PC-3 (cell line): ENCODE results near the gene CCNL1. TPM values are rescaled to one million over a fixed set of nuclear protein-coding genes. Genes with fewer than 3 reads are reported as not detected.
A peak's percentile ranks its signal among the peaks of the same experiment; 100 is the strongest.

ENCODE experiments used
- ATAC-seq: fragments of 200-7000 bp; cut with Tn5 transposase; 2 replicates; pipeline ENCODE4 v1.9.1; 2020; ENCODE audit warnings: mild to moderate bottlenecking, moderate library complexity
- BruUV-seq: library from RNA; stranded (reverse); fragments of 400-500 nt; replicated peaks from 2 replicates; lab custom pipeline; 2021; lab: Mats Ljungman, UMichigan
- CTCF ChIA-PET: fragments of 300-600 bp; sonication (Branson Sonifier 250); formaldehyde crosslinking; loops from one replicate; lab custom pipeline; 2022; ENCODE audit warnings: antibody characterized with exemption; lab: Charles Lee
- POLR2A ChIA-PET: fragments of 300-600 bp; sonication (Branson Sonifier 250); formaldehyde crosslinking; loops from one replicate; lab custom pipeline; 2022; ENCODE audit warnings: antibody characterized with exemption; ENCODE audit not compliant: unreplicated experiment; lab: Charles Lee
- DNase-seq: peaks from one replicate; pipeline ENCODE4 v3.0.0-alpha.2; 2015
- H2AFZ ChIP-seq: fragments of 300-600 bp; sonication (generic); 2 replicates; pipeline ENCODE4 v1.6.0; 2016; ENCODE audit warnings: antibody characterized with exemption, low read length
- H3F3A ChIP-seq: fragments of 300-600 bp; sonication (generic); one replicate; pipeline ENCODE4 v1.6.0; 2017; ENCODE audit warnings: antibody characterized with exemption, low read length, control low read depth, mild to moderate bottlenecking; ENCODE audit not compliant: unreplicated experiment
- H3K27ac ChIP-seq: fragments of 300-600 bp; sonication (generic); 2 replicates; pipeline ENCODE4 v1.5.1; 2016; ENCODE audit warnings: mild to moderate bottlenecking, low read length
- H3K27me3 ChIP-seq: fragments of 300-600 bp; sonication (generic); 2 replicates; pipeline ENCODE4 v1.6.1; 2016; ENCODE audit warnings: low read length, mixed read lengths
- H3K36me3 ChIP-seq: fragments of 300-600 bp; sonication (generic); 2 replicates; pipeline ENCODE4 v1.6.1; 2016; ENCODE audit warnings: low read depth, mixed run types, low read length, mixed read lengths
- H3K4me1 ChIP-seq: fragments of 300-600 bp; sonication (generic); 2 replicates; pipeline ENCODE4 v1.5.1; 2016; ENCODE audit warnings: low read length; ENCODE audit not compliant: insufficient read depth
- H3K4me2 ChIP-seq: fragments of 300-600 bp; sonication (generic); 2 replicates; pipeline ENCODE4 v1.6.0; 2016; ENCODE audit warnings: low read length
- H3K4me3 ChIP-seq: fragments of 300-600 bp; sonication (generic); 2 replicates; pipeline ENCODE4 v1.5.1; 2016; ENCODE audit warnings: mild to moderate bottlenecking, low read length, mixed read lengths
- H3K79me2 ChIP-seq: fragments of 300-600 bp; sonication (generic); 2 replicates; pipeline ENCODE4 v1.6.1; 2017; ENCODE audit warnings: low read length, mixed read lengths
- H3K9ac ChIP-seq: fragments of 300-600 bp; sonication (generic); 2 replicates; pipeline ENCODE4 v1.6.0; 2016; ENCODE audit warnings: mild to moderate bottlenecking, low read length
- H3K9me2 ChIP-seq: fragments of 300-600 bp; sonication (generic); replicated peaks from 2 replicates; pipeline ENCODE4 v1.6.1; 2016; ENCODE audit warnings: mixed run types, low read length, mixed read lengths
- H3K9me3 ChIP-seq: fragments of 300-600 bp; sonication (generic); 2 replicates; pipeline ENCODE4 v1.6.1; 2016; ENCODE audit warnings: low read length, mixed read lengths
- H4K20me1 ChIP-seq: fragments of 300-600 bp; sonication (generic); 2 replicates; pipeline ENCODE4 v1.6.1; 2016; ENCODE audit warnings: low read length, mixed read lengths
- CTCF ChIP-seq: fragments of 300-600 bp; sonication (generic); conservative IDR thresholded peaks from 2 replicates; pipeline ENCODE4 v1.5.1; 2017; ENCODE audit warnings: antibody characterized with exemption, low read depth, mild to moderate bottlenecking, low read length
- EZH2 ChIP-seq: fragments of 300-600 bp; sonication (generic); IDR thresholded peaks from one replicate; pipeline ENCODE4 v1.6.1; 2017; ENCODE audit warnings: antibody characterized with exemption, mild to moderate bottlenecking, low read length; ENCODE audit not compliant: unreplicated experiment
- EZH2phosphoT487 ChIP-seq: fragments of 300-600 bp; sonication (generic); IDR thresholded peaks from 2 replicates; pipeline ENCODE4 v1.6.1; 2018; ENCODE audit warnings: mild to moderate bottlenecking, antibody characterized with exemption, low read length, borderline replicate concordance
- intact Hi-C: fragments of 100-400 bp; cut with micrococcal nuclease; formaldehyde crosslinking; loops from 2 replicates; pipeline ENCODE4 v1.9.0; 2023
- total RNA-seq: library from RNA; depleted of rRNA; stranded (reverse); fragments of >200 nt; gene quantifications from 2 replicates; pipeline ENCODE4 v1.2.3, GENCODE V29; 2014

Gene CCNL1
- total RNA-seq, 1 experiment from 2014 or later: 231 TPM

DNA sequence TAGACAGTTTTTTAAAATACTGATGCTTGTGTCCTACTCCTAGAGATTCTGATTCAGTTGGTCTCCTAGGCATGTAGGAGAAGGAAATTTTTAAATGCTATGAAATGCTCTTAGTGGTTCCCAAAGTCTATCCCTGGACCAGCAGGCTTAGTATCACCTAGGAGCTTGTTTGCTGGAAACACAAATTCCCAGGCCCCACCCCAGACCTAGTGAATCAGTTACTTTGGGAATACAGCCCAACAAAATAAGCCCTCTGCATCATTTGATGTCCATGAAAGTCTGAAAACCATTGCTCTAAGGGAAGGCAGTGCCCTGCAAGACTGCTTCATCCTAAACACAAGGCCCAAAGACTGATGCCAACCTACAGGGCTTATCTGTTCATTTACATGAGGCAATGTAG, 36.3 kb downstream of the CCNL1 start:
- Histone ChIP-seq H3K36me3 (no peaks in the 10 kb centered on the region), H2AFZ (no peak overlapping the region), H3K9me2 (no peaks in the 10 kb centered on the region), H3F3A (no peaks in the 10 kb centered on the region), H3K9ac (no peak overlapping the region), H4K20me1 (no peaks in the 10 kb centered on the region), H3K27me3 (no peaks in the 10 kb centered on the region), H3K79me2 (no peaks in the 10 kb centered on the region), H3K9me3 (no peaks in the 10 kb centered on the region), H3K4me2 (no peak overlapping the region), H3K4me3 (no peak overlapping the region), H3K27ac (no peak overlapping the region), H3K4me1 (peaks cover 87% of the 10 kb centered on the region)
- CTCF ChIA-PET: interaction anchor here (0.5 kb wide), 1 partner anchor 41 kb away, joined by 6 read pairs; no protein-coding TSS in a partner anchor
- TF ChIP-seq EZH2 (no peak), EZH2phosphoT487 (no peak), CTCF (no peak)
- ATAC-seq: no peak
- POLR2A ChIA-PET: interaction anchor here (1.0 kb wide), 1 partner anchor 35 kb away, joined by 3 read pairs; no protein-coding TSS in a partner anchor
- intact Hi-C loops: no loop called here
- DNase-seq: peak; percentile 35
- BruUV-seq: no TSS peak

- no peak overlapping the region for H2AFZ ChIP-seq
- no peaks in the 10 kb centered on the region for H3K36me3 ChIP-seq
- H3K27me3 ChIP-seq: no peaks in the 10 kb centered on the region
- peak overlapping the region; percentile 72 for H3K27ac ChIP-seq
- ChIA-PET CTCF (no interaction called here), POLR2A (interaction anchor here (1.0 to 2.2 kb wide), 2 partner anchors 34 kb away, joined by 3 to 23 read pairs; no protein-coding TSS in a partner anchor)
- no peak for TF ChIP-seq EZH2
- TF ChIP-seq EZH2phosphoT487: no peak
- no peak for TF ChIP-seq CTCF
- no peaks in the 10 kb centered on the region for H3K79me2 ChIP-seq
- no peaks in the 10 kb centered on the region for H3F3A ChIP-seq
- no peaks in the 10 kb centered on the region for H3K9me2 ChIP-seq
- no peaks in the 10 kb centered on the region for H3K9me3 ChIP-seq
- no peak for ATAC-seq
- BruUV-seq: no TSS peak
- intact Hi-C loops: no loop called here
- H3K9ac ChIP-seq: peak overlapping the region; percentile 32; the same call in 1 of the 2 replicates
- H4K20me1 ChIP-seq: no peaks in the 10 kb centered on the region
- DNase-seq: no peak
- H3K4me3 ChIP-seq: no peak overlapping the region
- peak overlapping the region; percentile 40; the same call in 1 of the 2 replicates for H3K4me2 ChIP-seq
- H3K4me1 ChIP-seq: peaks cover 80% of the 10 kb centered on the region
These were observed 37.0 kb downstream of the CCNL1 start for GRCh38 chr3:157122832-157123427.

DNA sequence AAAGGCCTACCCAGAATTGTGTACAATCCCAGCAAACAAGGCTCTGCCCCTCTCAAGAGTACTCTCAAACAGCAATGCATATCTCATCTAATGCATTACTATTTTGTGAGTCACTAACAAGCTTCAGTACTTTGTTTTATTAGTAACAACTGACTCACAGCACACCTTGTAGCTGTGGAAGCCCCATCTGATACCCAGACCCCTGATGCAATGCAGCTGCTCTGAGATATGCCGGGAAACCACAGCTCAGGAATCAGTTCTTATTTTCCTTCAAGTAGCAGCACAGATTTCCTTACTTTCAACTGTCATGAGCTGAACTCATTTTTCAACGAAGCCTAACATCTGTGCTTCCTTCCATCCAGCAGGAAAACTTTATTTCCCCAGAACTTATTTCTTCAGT, 37.8 kb downstream of the CCNL1 start:
- H3K27me3 ChIP-seq: no peaks in the 10 kb centered on the region
- peak overlapping the region; percentile 32 for H3K9ac ChIP-seq
- no TSS peak for BruUV-seq
- peak; percentile 93 for DNase-seq
- H3K27ac ChIP-seq: peak overlapping the region; percentile 72
- peak overlapping the region; percentile 40 for H3K4me2 ChIP-seq
- H2AFZ ChIP-seq: no peak overlapping the region
- no peaks in the 10 kb centered on the region for H3K36me3 ChIP-seq
- H3K79me2 ChIP-seq: no peaks in the 10 kb centered on the region
- no peaks in the 10 kb centered on the region for H3K9me3 ChIP-seq
- no peaks in the 10 kb centered on the region for H4K20me1 ChIP-seq
- H3K4me3 ChIP-seq: no peak overlapping the region
- TF ChIP-seq EZH2phosphoT487: no peak
- TF ChIP-seq EZH2: no peak
- no peak for TF ChIP-seq CTCF
- CTCF ChIA-PET: interaction anchor here (0.8 to 2.0 kb wide), 2 partner anchors 15 to 40 kb away, joined by 4 to 7 read pairs; no protein-coding TSS in a partner anchor
- peak; percentile 75 for ATAC-seq
- H3K4me1 ChIP-seq: peaks cover 72% of the 10 kb centered on the region
- intact Hi-C loops: no loop called here
- H3F3A ChIP-seq: no peaks in the 10 kb centered on the region
- no peaks in the 10 kb centered on the region; the same call in 1 of the 2 replicates for H3K9me2 ChIP-seq
- POLR2A ChIA-PET: interaction anchor here (0.5 to 2.2 kb wide), 2 partner anchors 33 to 40 kb away, joined by 3 to 23 read pairs; no protein-coding TSS in a partner anchor
